Stimulated activated CD8-positive, alpha-beta memory T cell treated with anti-CD3 and anti-CD28 coated beads, Interleukin-7, amount 100 ng/mL, for 1 hour (primary cell): ENCODE measurements around the gene LSMEM2.

ENCODE experiments used
- DNase-seq, 2 donors: peaks; one replicate each; pipeline ENCODE4 v3.0.0-alpha.2; 2020; ENCODE audit warnings: low read depth in 2 of 2

Gene LSMEM2

DNA sequence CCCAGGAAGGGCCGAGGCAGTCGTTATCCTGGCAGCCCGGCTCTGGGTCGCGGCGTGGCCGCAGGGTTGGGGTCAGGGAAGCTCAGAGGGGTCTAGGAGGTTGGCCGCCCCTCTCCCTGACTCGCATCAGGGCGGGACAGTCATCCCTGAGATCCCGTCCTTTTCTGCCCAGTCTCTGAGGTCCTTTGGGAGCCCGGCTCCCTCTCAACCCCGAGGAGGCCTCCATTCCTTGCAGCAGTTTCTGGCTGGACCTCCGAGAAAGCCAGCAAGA is 43.2 kb downstream of the LSMEM2 start:
- DNase-seq = no peak

DNA sequence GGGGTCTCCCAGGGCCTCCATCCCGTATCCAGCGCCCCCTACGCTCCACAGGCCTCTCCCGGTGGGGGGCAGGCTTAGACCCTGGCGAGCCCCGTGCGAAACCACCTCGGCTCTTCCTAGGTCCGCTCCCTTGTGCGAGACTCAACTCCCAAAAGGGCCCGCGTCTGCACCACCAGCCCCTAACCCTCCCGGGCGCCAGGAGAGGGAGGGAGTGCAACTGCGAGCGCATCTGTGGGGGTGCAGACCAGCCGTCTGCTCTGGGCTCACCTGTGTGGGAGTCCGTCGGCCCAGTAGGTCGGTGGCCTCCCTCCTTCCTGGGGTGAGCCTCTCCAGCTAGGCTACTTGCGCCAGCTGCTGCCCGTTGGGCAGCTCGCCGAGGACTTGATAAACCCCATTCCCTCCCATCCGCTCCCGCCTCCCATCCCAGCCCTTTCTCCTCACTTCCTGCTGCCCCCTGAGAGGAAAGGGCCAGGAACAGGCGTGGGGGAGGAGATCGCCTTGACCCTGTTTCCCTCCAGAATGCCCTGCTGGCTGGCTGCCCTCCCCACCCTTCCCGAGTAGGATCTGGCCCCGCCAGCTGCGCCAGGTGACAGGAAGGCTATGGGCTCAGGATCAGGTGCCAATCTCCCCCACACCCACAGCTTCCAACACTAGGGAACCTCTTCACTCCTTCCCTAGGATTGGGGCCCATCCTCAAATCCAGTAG is 43.7 kb downstream of the LSMEM2 start, which contains the start of gene HYAL2:
Gene HYAL2 (minus strand): TSS at position 360 of the 706 bp plus-strand sequence. CDS start 2,256 bp downstream, outside the sequence.
- DNase-seq = no peak

GRCh38 chr3:50323092-50323600 is 44.3 kb downstream of the LSMEM2 start:
- DNase-seq = no peak

GRCh38 chr3:50323614-50324199 is 44.8 kb downstream of the LSMEM2 start:
- DNase-seq = no peak

GRCh38 chr3:50324351-50325112 is 45.6 kb downstream of the LSMEM2 start:
- peak in 1 of 2 donors; percentile 30 for DNase-seq

- DNase-seq = no peak
Observed at GRCh38 chr3:50325113-50325480, 46.2 kb downstream of the LSMEM2 start.

DNA sequence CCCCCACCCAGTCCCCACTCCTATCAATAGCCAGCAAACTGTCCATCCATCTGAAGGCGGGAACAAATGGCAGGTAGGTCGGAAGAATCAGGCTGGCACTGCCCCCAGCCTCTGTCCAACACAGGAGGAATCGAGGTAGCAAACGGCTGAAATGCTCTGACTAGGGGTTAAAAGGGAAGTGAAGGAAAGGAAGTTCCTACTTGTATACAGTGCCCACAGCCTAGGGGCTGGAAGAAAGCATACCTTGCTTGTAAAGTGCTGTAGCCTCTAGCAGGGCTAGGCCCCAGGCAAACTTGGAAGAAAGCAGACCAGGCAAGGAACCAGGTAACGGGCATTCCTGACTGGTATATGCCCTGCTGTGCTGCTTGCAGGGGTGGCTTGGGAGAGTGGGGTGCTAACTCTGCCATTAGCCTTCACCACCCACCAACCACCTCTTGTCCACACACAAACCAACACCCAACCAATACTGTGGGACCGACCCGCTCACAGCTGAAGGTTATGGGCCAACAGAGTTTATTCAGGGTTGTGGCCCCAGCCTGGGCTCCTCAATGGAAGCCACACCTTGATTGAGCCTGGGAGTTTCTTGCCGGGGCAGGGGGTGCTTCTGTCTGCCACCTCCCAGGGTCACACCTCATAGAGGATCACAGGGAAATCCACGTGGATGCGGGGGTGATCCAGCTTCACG is 46.8 kb downstream of the LSMEM2 start:
- no peak for DNase-seq

GRCh38 chr3:50326182-50326541 is 47.3 kb downstream of the LSMEM2 start:
- no peak for DNase-seq

GRCh38 chr3:50327129-50327528 is 48.2 kb downstream of the LSMEM2 start:
- no peak for DNase-seq

GRCh38 chr3:50327943-50328691 is 49.2 kb downstream of the LSMEM2 start, which contains the start of gene TUSC2:
Gene TUSC2 (minus strand): TSS chr3:50328223. CDS start chr3:50328099, 124 bp downstream.
- DNase-seq = peak; percentile 87 to 91

- no peak for DNase-seq
Observed at GRCh38 chr3:50330330-50330729, 51.4 kb downstream of the LSMEM2 start.

DNA sequence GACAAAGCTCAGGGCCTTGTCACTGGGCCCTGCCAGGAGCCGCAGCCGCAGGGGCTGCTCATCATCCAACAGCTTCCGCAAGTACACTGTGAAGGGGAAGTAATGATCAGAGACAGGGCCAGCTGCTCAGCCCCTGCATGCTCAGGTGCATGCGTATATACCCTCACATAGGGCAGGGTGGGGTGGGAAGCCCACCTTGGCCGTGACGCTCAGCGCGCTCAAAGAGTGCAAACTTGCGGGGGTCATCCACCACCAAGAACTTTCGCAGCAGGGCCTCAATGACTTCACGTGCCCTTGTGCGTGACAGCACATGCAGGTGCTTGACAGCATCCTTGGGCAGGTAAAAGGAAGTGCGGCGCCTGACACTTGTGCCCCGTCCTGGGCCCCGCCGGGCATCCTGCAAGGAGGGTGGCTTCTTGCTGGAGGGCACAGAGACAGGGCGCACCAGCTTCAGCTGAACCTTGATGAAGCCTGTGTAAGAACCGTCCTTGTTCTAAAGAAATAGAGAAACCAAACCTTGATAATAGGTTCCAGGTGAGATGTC is 52.5 kb downstream of the LSMEM2 start:
- no peak for DNase-seq

- no peak for DNase-seq
Observed at GRCh38 chr3:50333744-50334328, 54.9 kb downstream of the LSMEM2 start.

- DNase-seq = no peak
Observed at GRCh38 chr3:50334339-50335075, 55.6 kb downstream of the LSMEM2 start.

- no peak for DNase-seq
Observed at GRCh38 chr3:50336452-50337174, 57.7 kb downstream of the LSMEM2 start.

- DNase-seq = peak; percentile 82 to 86
Observed at GRCh38 chr3:50337175-50337861, 58.4 kb downstream of the LSMEM2 start.
